GM19238 (cell line): ENCODE measurements around the gene JAG2.
"Not testable (repeated sequence)": the region's sequence is repeated elsewhere in the genome, so short reads cannot be mapped to it uniquely, and the experiment has no call there.

Experiments used
- DNase-seq: peaks from one replicate; pipeline ENCODE4 v3.0.0; 2011; ENCODE audit warnings: low spot score; ENCODE audit not compliant: insufficient read length

Gene JAG2

DNA sequence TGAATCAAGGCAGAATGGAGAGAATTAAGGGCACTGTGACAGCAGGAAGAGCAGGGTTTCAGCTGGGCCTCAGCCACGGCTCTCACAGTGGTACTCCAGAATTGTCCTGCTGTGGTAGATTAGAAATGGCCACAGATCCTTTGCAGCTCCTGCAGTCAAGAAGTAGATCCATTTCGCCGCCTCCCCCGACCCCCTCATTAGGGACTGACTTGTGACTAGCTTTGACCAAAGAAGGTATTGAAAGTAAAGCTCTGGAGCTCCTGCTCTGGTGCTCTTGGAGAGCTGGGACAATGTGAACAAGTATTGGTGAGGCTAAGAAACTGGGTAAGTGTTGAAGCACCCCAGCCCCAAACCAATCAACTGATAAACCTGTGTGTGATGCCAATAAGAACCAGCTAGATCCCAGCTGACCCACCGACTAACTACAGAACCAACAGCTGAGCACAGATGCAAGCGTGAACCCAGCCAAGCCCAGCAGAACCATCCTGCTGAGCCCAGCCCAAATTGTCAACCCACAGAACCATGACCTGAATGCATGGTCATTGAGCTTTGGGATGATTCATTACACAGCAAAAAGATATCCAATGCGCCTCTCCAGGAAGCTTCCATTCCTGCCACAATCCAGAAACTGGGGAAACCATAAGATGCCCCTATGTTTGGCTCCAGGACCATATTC, 50.7 kb downstream of the JAG2 start:
- no peak for DNase-seq

DNA sequence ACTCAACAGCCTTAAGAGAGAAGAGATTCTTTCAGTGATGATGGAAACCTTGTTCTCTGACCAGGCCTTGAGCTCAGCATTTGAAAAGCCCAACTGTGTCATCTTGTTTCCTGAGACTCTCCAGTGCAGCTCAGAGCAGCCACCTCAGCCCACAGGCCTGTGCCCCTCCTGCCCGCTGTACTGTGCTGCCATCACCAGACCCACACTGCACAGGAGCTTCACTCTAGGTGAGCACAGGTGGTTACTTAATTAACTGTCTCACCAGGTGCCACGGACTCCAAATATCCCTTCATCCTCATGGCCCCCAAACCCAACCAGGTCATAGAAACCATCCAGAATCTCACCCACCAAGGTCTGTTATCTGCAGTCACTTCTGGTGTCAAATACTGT, 51.3 kb downstream of the JAG2 start:
- DNase-seq: no peak

DNA sequence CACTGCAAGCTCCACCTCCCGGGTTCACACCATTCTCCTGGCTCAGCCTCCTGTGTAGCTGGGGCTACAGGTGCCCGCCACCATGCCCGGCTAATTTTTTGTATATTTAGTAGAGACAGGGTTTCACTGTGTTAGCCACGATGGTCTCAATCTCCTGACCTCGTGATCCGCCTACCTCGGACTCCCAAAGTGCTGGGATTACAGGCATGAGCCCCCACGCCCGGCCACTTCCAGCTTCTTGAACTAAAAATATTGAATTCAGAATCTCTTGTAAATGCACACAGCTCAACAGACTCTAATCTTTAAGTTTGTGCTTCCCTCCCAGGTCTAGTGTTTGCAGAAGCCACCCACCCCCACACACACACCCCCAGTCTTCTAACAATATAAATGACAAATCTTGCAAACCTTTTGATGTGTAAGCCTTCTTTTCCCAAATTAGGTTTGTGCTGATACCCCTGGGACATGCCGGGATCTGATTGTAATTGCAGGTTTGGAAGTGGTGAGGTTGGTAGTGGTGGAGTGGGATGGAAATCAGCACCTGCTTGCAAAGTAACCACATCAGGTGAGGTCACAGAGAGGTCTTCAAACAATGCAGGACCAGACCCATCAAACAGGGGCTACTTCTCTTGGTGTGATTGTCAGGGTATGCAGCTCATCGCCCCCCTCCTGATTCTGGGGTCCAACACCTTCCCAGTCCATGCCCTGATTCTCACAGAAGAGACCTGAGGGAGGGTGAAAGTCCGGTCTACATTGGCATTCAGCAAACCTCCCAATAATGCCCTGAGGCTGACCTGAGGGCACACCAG, 51.9 kb downstream of the JAG2 start:
- no peak for DNase-seq

DNA sequence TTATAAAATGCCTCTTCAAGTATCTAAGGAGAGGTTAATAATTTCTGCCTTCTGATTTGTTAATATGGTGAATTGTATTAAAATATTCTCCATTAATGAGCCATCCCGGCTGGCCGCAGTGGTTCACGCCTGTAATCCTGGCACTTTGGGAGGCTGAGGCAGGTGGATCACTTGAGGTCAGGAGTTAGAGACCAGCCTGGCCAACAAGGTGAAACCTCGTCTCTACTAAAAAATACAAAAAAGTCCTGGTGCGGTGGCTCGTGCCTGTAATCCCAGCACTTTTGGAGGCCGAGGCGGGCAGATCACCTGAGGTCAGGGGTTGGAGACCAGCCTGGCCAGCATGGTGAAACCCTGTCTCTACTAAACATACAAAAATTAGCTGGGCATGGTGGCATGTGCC, 59.3 kb downstream of the JAG2 start:
- not testable (repeated sequence) for DNase-seq

DNA sequence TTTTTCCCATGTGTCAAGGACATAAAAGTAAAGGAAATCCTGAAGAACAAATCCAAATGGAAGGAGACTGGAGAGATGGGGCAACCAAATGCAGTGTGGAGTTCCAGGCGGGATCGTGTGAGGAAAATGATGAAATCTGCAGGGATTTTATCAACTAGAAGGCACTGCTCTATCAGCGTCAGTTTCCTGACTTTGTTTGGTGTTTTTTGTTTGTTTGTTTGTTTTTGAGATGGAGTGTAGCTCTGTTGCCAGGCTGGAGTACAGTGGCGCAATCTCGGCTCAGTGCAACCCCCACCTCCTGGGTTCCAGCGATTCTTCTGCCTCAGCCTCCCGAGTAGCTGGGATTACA, 60.1 kb downstream of the JAG2 start:
- no peak for DNase-seq

DNA sequence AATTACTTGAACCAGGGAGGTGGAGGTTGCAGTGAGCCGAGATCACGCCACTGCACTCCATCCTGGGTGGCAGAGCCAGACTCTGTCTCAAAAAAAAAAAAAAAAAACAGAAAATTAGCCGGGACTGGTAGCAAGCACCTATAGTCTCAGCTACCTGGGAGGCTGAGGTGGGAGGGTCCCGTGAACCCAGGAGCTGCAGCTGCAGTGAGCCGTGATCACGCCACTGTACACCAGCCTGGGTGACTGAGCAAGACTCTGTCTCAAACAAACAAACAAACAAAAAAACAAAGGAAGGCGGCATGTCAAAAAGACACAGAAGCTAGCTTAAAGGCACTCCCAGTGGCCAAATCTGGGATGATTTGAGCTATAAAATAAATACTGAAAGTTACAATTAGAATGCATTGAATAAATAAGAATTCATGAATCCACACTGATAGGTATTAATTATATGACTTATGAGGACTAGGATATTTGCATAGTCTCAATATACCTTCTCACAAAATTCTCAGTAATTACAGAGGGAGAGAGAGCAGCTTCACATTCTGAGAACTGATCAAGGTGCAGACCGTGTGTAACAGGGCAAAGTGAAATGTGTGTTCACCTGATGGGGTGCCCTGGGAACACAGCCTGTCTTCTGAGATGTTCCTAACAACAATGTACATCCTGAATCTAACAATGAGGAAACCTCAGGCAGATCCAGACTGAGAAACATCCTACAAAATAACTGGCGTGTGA, 60.6 kb downstream of the JAG2 start:
- DNase-seq: no peak

DNA sequence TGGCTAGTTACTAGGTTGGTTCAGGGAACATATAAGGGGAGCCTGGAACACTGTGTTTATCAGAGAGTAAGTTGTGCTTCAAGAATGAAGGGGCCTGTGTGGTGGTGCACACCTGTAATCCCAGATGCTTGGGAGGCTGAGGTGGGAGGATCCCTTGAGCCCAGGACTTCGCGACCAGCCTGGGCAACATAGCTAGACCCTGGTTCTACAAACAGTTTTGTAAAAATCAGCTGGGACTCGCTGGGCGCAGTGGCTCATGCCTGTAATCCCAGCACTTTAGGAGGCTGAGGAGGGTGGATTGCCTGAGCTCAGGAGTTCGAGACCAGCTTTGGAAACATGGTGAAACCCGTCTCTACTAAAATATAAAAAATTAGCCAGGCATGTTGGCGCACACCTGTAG, 61.2 kb downstream of the JAG2 start:
- DNase-seq: no peak

DNA sequence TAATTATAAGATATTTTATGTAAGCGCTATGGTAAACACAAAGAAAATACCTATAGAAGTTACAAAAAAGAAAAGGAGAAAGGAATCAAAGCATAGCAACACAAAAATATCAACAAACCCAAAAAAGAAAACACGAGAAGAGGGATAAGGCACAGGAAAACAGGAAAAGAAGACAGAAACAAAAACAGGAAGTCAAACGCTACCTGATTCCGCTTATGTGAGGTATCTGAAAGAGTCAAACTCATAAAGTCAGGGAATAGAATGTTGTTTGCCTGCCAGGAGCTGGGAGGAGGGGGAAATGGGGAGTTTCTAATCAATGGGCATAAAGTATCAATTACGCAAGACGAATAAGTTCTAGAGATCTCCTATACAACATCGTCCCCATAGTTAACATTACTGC, 63.4 kb downstream of the JAG2 start:
- no peak for DNase-seq

DNA sequence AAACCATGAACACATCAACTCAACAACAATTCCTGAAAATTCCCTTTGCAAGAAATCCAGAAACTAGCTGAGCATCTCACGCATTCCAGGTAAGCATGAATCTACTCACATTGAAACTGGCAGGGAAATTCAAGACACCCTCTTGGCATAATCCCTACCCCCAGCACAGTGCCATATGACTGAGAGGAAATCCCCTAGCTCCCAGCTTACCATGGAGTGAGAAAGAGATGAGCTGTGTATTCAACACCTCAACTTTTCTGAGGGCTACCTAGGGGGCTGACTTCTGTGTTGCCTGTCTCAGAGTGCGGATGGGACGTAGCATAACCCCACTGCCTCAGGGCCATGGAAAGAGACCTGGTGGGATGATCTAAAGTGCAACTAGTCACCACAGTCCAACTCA, 65.7 kb downstream of the JAG2 start:
- DNase-seq: no peak

DNA sequence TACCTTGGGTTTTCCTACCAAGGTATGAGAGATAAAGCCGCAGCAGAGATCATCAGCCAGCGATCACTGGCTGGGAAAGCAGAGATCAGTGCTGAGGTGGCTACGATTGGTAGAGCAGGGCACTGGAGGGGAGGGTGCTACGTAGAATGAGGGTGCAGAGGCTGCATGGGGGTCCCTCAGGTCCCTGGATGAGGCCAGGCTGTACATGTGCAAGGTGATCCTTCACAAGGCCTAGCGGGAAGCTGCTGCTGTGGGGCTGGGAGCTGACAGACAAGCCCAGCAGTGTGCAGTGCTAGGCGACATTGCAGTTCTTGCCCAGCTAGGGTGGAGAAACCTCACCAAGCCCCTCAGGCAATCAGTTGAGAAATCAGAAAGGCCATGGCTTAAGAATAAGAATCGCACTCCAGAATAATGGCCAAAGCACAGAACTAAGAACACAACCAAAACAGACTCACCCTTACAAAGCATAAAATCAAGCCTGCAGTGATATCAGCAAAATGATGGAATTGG, 66.2 kb downstream of the JAG2 start:
- no peak for DNase-seq

DNA sequence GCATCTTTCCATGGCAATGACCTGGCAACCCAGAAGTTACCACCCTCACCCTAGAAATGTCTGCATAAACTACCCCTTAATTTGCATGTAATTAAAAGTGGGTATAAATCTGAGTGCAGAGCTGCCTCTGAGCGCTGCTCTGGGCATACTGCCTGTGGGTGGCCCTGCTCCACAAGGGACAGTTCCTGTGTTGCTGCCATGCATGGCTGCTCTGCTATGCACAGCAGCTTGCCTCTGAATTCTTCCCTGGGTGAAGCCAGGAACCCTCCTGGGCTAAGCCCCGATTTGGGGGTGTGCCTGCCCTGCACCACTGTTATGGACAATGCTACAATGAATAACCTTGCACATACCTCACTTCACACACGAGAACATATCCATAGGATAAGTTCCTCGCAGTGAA, 67.7 kb downstream of the JAG2 start:
- no peak for DNase-seq

DNA sequence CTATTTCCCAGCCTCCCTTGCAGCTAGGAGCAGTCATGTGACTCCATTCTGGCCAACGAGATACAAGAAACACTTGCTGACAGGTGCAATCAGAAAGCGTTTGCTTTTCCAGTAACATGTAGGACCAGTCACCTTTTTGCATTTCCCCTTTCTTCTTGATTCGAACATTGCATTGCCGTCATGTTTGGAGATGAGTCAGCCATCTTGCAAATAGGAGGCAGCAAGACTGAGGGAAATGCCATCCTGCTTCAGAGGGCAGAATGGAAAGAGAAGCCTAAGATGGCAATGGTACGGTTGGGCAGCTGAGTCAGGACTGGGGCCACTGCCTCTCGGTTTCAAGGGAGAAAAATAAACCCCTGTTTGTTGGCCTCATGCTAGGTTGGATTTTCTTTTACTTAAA, 68.8 kb downstream of the JAG2 start:
- DNase-seq: no peak

DNA sequence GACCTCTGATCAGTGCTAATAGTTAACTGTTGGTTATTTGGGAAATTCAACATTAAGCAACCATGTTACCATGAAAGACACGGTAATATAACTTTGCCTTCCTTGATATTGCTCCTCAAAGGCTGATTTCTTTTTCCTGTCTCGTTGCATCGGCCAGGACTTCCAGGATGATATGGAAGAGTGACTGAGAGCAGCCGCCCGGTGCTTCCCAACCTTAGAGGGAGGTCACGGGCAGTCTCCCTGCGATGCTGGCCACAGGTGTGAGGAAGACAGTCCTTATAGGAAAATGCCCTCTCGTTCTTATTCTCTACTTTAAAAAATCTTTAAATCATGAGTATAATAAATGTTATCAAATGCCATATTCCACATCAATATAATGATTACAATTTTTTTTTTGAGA, 70.3 kb downstream of the JAG2 start:
- no peak for DNase-seq

DNA sequence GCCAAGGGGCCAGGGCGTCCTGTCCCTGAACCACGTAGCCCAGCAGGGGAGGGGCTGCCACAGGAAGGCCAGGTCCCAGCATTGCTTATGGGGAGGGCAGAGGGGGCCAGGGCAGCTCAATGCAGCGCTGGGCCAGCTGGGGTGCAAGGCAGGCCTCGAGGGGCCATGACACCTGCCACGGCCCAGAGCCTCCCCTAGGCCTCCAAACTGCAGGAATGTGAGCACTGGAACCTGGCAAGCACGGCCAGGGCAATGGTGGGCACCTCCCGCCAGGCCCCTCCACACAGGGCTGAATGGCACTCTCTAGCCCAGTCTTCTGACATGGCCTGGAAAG, 70.8 kb downstream of the JAG2 start:
- DNase-seq: no peak

DNA sequence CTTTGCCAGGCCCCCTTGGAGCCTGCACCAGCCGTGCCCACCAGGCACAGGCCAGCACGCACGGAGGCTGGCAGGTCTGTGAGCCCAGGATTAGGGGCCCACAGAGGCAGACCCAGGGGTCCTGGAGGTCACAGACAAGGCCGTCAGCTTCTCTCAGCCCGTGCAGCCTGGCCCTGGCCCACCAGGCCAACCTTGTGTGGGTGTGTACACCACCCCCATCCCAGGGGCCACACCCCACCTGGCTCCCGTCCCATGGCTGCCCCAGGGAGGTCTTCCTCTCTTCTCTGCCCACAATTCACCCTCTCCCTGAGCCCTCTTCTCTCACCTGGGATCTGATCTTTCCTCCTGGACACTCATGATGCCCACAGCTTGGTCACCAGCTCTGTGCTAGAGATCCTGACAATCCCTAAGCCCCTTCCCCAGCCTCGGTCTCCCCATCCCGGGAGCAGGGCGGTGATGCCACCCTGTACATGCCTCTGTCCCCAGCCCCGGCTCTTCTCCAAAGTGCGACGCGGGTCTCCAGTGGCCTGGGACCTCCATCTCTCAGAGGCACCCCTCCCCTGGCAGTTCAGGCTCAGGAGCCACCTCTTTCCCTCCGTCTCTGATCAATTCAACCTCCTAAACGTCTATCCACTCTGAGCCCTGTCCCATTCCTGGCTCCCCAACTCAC, 72.2 kb downstream of the JAG2 start:
- no peak for DNase-seq

DNA sequence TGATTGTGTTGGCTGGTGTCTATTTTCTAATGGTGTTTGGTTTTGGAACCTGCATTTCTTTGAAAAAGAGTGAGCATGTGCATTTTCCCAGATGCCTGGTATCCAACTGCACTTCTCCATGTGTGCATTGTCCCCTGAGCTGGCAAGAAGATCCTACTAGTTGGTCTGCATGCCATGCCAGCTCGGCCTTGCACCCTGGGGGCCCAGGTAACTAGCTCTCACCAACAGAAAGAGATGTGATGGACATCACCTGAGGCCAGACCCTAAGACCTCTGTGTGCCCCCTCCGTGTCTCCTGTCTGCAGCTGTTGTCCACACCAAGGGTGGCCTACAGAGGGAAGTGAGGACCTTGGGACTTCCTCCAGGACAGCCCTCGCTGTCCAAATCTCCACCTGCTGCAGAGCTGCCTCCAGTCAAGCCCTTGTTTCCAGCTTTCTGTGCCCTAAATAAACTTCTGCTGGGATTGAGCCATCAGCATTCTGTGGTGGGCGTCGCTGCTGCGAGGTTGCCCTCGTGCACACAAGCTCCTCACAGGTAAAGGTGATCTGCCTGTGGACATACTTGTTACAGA, 73.3 kb downstream of the JAG2 start:
- no peak for DNase-seq

DNA sequence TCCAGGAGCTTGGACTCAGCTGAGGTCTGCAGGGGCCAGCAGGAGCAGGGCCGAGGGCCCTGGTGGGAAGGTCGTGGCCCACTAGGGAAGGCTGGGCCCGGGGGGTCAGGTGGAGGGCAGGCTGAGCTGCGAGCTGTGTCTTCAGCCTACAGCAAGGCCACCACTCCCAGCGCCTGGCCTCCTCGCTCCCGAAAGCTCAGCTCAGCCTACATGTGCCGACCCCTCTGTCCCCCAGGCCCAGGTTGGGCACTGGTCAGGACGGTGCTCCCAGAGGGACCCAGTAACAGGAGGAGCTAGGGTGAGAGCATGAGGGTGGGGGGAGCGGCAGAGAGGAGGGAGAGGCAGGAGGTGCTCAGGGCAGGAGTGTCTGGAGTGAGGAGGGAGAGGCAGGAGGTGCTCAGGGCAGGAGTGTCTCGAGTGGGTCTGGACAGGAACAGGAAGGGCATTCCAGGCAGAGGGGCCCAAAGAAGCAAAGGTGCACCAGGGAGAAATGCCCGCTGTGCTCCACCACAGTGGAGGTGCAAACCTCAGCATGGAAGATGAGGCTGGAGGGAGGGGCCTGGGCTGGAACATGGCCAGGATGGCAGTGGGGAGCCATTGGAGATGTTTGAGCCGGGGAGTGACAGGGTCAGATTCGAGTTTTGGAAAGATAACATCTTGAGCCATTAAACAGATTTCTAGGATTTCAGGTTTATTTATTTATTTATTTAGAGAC, 74.2 kb downstream of the JAG2 start:
- DNase-seq: no peak

DNA sequence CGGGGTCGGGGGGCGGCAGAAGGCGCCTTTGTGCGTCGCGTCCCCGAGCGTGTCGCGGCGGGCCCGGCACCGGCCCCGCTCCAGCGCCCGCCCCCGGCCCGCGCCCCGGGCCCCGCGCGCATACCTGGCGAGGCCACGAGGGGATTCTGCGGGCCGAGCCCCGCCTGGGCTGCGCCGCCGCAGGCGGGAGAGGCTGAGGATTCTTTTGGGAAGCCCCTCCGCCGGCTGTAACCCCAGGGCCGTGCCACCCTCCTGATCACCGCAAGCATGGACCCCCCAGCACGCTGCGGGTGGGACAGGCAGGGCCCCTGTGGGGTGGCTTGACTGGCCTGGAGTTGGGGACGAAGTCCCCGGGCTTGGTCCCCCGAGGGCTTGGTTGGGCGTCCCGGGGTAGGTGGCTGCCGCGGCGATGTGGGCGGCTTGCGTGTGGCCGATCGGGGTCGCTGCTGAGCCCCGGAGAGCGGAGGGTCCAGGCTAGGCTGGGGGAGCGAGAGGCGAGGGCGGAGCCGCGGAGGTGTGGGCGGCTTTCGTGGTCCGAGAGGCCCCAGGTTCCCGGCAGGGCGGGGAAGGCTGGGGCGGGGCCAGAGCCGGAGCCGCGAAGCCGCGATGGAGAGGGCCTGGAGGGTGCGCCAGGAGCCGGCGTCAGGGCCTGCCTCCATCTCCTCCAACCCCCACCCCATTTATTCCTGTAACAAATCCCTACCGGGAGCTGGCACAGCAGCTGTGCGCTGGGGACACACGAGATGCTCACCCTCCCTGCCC, 75.0 kb downstream of the JAG2 start:
- DNase-seq: peak; percentile 80

DNA sequence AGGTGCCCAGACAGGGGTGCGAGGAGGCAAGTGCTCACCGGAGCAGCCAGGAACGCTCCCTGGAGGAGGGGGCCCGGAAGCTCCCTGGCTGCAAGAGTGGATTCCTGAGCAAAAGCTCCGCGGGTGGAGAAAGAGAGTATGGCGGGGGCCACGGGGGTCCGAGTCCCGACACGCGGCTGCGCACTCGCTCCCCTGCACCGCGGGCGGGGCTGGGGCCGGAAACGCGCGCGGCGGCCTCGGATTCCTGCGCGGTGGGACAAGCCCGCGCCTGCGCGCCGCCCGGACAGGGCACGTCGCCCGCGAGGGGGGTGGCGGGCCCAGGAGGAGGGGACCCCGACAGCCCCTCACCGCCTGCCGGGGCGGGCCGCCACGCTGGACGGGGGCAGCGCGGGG, 75.5 kb downstream of the JAG2 start:
- peak; percentile 68 for DNase-seq
